AG04450 (cell line): ENCODE measurements around the gene C11orf65. TPM values are rescaled to one million over a fixed set of nuclear protein-coding genes. Genes with fewer than 3 reads are reported as not detected.

Source experiments
- CTCF ChIA-PET: fragments of 300-600, 350-600 bp; formaldehyde crosslinking; extraction: SDS; loops from one replicate; lab custom pipeline; 2022; ENCODE audit warnings: antibody characterized with exemption, inconsistent platforms; lab: Charles Lee
- POLR2A ChIA-PET: fragments of 350-600 bp; formaldehyde crosslinking; extraction: SDS; loops from one replicate; lab custom pipeline; 2021; ENCODE audit warnings: antibody characterized with exemption, inconsistent platforms; lab: Yijun Ruan, JAX
- DNase-seq: peaks from one replicate; pipeline ENCODE4 v3.0.0-alpha.2; 2011; ENCODE audit warnings: low read depth, low spot score
- H3K27ac ChIP-seq: one replicate; pipeline ENCODE4 v1.5.1; 2012; ENCODE audit warnings: low read depth, low read length, control low read depth
- H3K27me3 ChIP-seq: one replicate; pipeline ENCODE4 v1.6.0; 2012; ENCODE audit warnings: low read length; ENCODE audit not compliant: control insufficient read depth, insufficient read depth
- H3K4me3 ChIP-seq: 2 replicates; pipeline ENCODE4 v1.5.1; 2011; ENCODE audit warnings: mild to moderate bottlenecking, low read depth, low read length, control low read depth
- H3K9me3 ChIP-seq: 2 replicates; pipeline ENCODE4 v1.5.1; 2012; ENCODE audit warnings: low read length; ENCODE audit not compliant: control insufficient read depth, insufficient read depth
- polyA plus RNA-seq: library from polyadenylated mRNA; depleted of rRNA; stranded (reverse); fragments of >200 nt; gene quantifications from 2 replicates; pipeline ENCODE4 v1.2.3, GENCODE V29; 2011
- TF ChIP-seq, protein P1 (sequence below): IDR thresholded peaks from 2 replicates; pipeline ENCODE4 v1.5.1; 2011; ENCODE audit warnings: low read depth, low read length, control low read depth, inconsistent platforms

The C11orf65 gene
- polyA plus RNA-seq, 1 experiment = 0.63 TPM

DNA sequence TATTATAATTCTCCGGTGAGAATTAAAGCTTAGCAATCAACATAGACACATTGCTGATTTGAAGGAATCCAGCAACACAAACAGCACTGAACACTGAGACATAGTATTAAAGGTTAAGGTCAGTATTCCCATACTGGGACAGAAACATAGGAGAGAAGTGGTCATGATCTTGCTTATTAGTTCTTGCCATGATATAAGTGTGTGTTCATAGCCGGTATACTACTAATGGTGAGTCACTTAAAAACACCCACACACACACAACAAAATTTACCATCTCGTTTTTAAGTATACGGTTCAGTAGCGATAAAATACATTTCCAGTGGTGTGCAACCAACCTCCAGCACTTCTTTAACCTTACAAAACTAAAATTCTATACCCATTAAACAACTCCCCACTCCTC lies 96.3 kb downstream of the C11orf65 start:
- Histone ChIP-seq H3K27me3 (no peaks in the 10 kb centered on the region), H3K4me3 (no peak overlapping the region), H3K27ac (no peak overlapping the region), H3K9me3 (peaks cover 7% of the 10 kb centered on the region; the same call in 1 of the 2 replicates)
- CTCF ChIA-PET = no interaction called here
- TF ChIP-seq, protein P1, sequence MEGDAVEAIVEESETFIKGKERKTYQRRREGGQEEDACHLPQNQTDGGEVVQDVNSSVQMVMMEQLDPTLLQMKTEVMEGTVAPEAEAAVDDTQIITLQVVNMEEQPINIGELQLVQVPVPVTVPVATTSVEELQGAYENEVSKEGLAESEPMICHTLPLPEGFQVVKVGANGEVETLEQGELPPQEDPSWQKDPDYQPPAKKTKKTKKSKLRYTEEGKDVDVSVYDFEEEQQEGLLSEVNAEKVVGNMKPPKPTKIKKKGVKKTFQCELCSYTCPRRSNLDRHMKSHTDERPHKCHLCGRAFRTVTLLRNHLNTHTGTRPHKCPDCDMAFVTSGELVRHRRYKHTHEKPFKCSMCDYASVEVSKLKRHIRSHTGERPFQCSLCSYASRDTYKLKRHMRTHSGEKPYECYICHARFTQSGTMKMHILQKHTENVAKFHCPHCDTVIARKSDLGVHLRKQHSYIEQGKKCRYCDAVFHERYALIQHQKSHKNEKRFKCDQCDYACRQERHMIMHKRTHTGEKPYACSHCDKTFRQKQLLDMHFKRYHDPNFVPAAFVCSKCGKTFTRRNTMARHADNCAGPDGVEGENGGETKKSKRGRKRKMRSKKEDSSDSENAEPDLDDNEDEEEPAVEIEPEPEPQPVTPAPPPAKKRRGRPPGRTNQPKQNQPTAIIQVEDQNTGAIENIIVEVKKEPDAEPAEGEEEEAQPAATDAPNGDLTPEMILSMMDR = no peak
- DNase-seq = no peak
- POLR2A ChIA-PET = no interaction called here

DNA sequence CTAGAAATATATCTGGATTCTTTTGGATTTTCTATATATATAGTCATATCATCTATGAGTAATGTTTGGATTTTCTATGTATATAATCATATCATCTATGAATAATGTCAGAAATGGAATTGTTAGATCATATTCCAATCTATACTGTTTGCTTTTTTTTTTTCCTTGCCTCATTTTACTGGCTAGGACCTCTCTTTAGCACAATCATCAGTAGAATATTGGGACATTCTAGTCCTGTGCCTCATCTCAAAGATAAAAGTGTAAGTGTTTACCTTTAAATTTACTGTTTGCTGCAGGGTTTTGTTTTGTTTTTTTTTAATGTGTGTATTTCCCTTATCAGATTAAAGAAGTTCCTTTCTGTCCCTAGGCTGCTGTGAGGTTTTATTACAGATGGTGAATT lies 97.0 kb downstream of the C11orf65 start:
- H3K9me3 ChIP-seq = peaks cover 7% of the 10 kb centered on the region; the same call in 1 of the 2 replicates
- H3K4me3 ChIP-seq = no peak overlapping the region
- H3K27me3 ChIP-seq = no peaks in the 10 kb centered on the region
- H3K27ac ChIP-seq = no peak overlapping the region
- ChIA-PET POLR2A (no interaction called here), CTCF (interaction anchor here (0.7 kb wide), 1 partner anchor 780 kb away, joined by 3 read pairs; no protein-coding TSS in a partner anchor)
- TF ChIP-seq, protein P1 = no peak
- DNase-seq = no peak

DNA sequence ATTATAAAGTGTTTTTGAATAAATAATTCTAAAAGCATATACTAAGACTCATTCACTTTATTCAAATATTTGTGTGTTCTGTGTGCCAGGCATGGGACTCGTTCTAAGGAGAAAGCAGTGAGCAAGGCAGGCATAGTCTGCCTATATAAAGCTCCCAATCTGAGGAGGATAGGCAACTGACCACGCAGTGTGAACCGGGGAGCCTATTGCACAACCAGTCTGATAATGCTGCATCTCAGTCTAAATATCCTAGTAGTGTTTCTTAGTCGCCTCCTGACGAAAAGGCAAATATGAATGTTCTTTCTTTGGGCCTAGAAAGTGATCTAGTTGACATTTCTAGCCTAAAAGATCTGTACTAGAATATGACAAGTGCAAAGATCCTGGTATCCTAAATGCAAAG lies 98.3 kb downstream of the C11orf65 start:
- POLR2A ChIA-PET = no interaction called here
- Histone ChIP-seq H3K4me3 (no peak overlapping the region), H3K9me3 (peaks cover 7% of the 10 kb centered on the region; the same call in 1 of the 2 replicates), H3K27ac (no peak overlapping the region), H3K27me3 (no peaks in the 10 kb centered on the region)
- no peak for DNase-seq
- CTCF ChIA-PET = interaction anchor here (0.6 kb wide), 1 partner anchor 90 kb away, joined by 3 read pairs; no protein-coding TSS in a partner anchor
- TF ChIP-seq, protein P1 = no peak

DNA sequence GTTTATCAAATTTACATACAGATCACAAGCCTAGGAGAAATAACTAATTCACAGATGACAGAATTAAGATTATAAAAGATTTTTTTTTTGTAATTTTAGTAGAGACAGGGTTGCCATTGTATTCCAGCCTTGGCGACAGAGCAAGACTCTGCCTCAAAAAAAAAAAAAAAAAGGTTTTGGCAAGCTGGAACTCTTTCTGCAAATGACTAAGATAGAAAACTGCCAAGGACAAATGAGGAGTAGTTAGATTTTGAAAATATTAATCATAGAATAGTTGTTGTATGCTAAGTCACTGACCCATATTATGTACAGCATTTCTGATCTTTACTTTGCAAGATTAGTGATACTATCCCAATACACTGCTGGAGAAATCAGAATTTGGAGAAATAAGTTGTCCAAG lies 99.2 kb downstream of the C11orf65 start:
- ChIA-PET POLR2A (no interaction called here), CTCF (no interaction called here)
- no peaks in the 10 kb centered on the region for H3K27me3 ChIP-seq
- no peak overlapping the region for H3K27ac ChIP-seq
- no peaks in the 10 kb centered on the region for H3K9me3 ChIP-seq
- no peak overlapping the region for H3K4me3 ChIP-seq
- TF ChIP-seq, protein P1 = no peak
- DNase-seq = no peak

DNA sequence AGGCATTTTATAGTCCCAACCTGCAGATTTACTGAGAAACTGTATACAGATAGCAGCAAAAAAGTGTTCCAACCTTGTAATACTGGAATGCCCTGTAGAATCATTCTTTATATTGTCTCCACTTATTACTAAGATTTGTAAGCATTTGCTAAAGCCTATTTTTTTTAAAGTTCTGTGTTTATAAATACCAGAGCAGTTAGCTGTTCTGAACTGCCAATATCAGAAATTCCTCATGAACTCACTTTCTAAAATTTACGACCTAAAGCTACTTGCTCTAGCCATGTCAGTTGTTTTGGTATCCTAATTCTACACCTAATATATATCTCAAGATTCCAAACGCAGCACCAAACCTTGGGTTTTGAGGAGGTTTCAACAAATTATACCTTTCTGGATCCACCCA lies 103.2 kb downstream of the C11orf65 start:
- DNase-seq = peak; percentile 8
- H3K4me3 ChIP-seq = no peak overlapping the region
- TF ChIP-seq, protein P1 = no peak
- no peaks in the 10 kb centered on the region for H3K27me3 ChIP-seq
- H3K9me3 ChIP-seq = no peaks in the 10 kb centered on the region
- no peak overlapping the region for H3K27ac ChIP-seq
- ChIA-PET POLR2A (no interaction called here), CTCF (no interaction called here)
